Measurements from ENCODE around the gene EFEMP2. TPM values are rescaled to one million over a fixed set of nuclear protein-coding genes. Genes with fewer than 3 reads are reported as not detected.

The EFEMP2 gene
- total and polyA plus RNA-seq, 10 of the 15 experiments (the other 5 are each of a cell fraction or from before 2014, with no cell fraction given) = 0.24 to 13.2 (median 1.3) TPM; not detected in 1

- TF ChIP-seq CTCF (IDR thresholded peaks at IDR 0.05 in 2 of 3, conservative IDR thresholded peaks at IDR 0.05 in 1 of 3; ENCODE audit: control insufficient read depth in 2 of 3, extremely low read depth in 1 of 3, insufficient read depth in 1 of 3, low read depth in 3 of 3, low read length in 3 of 3) (peak in 1 of 3 experiments; percentile 8; a peak in 1 of 6 replicates), PAX5 (IDR thresholded peaks at IDR 0.05; ENCODE audit: borderline replicate concordance, low read depth, low read length) (peak; percentile 21; the same call in 1 of the 2 replicates), FOXK2 (IDR thresholded peaks at IDR 0.05) (no peak), ZNF207 (IDR thresholded peaks at IDR 0.05; ENCODE audit: borderline replicate concordance) (no peak), GATAD2B (conservative IDR thresholded peaks at IDR 0.05; ENCODE audit: low read depth) (peak; percentile 93), MYB (IDR thresholded peaks at IDR 0.05; ENCODE audit: borderline replicate concordance, low read depth, low read length) (no peak), ETV6 (conservative IDR thresholded peaks at IDR 0.05 in 1 of 2, IDR thresholded peaks at IDR 0.05 in 1 of 2; ENCODE audit: borderline replicate concordance in 1 of 2, low read depth in 1 of 2) (no peak), HDAC6 (IDR thresholded peaks at IDR 0.05; ENCODE audit: unreplicated experiment) (no peak), ZNF384 (IDR thresholded peaks at IDR 0.05; ENCODE audit: borderline replicate concordance, low read depth, low read length) (no peak), RBBP5 (conservative IDR thresholded peaks at IDR 0.05) (no peak), MLLT1 (IDR thresholded peaks at IDR 0.05) (no peak), KDM1A (IDR thresholded peaks at IDR 0.05; ENCODE audit: borderline replicate concordance) (no peak), TBL1XR1 (IDR thresholded peaks at IDR 0.05; ENCODE audit: low read depth, low read length) (no peak), CBFB (IDR thresholded peaks at IDR 0.05; ENCODE audit: low read depth) (no peak), SP1 (IDR thresholded peaks at IDR 0.05; ENCODE audit: low read depth, low read length) (no peak), NR2F1 (conservative IDR thresholded peaks at IDR 0.05) (peak; percentile 81), NBN (IDR thresholded peaks at IDR 0.05) (0 out of 2 replicates have a peak, but pooled peaks have one; percentile 5), MAX (IDR thresholded peaks at IDR 0.05; ENCODE audit: low read depth, low read length) (peak; percentile 73), CEBPB (IDR thresholded peaks at IDR 0.05; ENCODE audit: borderline replicate concordance in 1 of 2, low read depth in 2 of 2, low read length in 2 of 2) (no peak), ZNF622 (IDR thresholded peaks at IDR 0.05) (no peak), TCF12 (IDR thresholded peaks at IDR 0.05; ENCODE audit: low read depth, low read length) (no peak; the same call in 1 of the 2 replicates), ZNF24 (IDR thresholded peaks at IDR 0.05) (no peak), NR2C1 (IDR thresholded peaks at IDR 0.05) (no peak), RFX5 (IDR thresholded peaks at IDR 0.05; ENCODE audit: low read depth, low read length) (no peak), CBX5 (IDR thresholded peaks at IDR 0.05; ENCODE audit: low read depth) (no peak), EED (IDR thresholded peaks at IDR 0.05; ENCODE audit: low read depth) (no peak), CHD1 (IDR thresholded peaks at IDR 0.05; ENCODE audit: low read depth, low read length) (0 out of 2 replicates have a peak, but pooled peaks have one; percentile 62), HDAC2 (IDR thresholded peaks at IDR 0.05) (no peak), ASH2L (IDR thresholded peaks at IDR 0.05; ENCODE audit: borderline replicate concordance, low read depth) (no peak), ESRRA (IDR thresholded peaks at IDR 0.05; ENCODE audit: low read length) (no peak)
Observed at GRCh38 chr11:65899356-65900124, 26.9 kb upstream of the EFEMP2 start (continued).

All from GM12878 (cell line).